ENCODE measurements around the gene GOLGA6L7. TPM values are rescaled to one million over a fixed set of nuclear protein-coding genes. Genes with fewer than 3 reads are reported as not detected.

The GOLGA6L7 gene
- total RNA-seq, 4 donors from 2014 or later = not detected

DNA sequence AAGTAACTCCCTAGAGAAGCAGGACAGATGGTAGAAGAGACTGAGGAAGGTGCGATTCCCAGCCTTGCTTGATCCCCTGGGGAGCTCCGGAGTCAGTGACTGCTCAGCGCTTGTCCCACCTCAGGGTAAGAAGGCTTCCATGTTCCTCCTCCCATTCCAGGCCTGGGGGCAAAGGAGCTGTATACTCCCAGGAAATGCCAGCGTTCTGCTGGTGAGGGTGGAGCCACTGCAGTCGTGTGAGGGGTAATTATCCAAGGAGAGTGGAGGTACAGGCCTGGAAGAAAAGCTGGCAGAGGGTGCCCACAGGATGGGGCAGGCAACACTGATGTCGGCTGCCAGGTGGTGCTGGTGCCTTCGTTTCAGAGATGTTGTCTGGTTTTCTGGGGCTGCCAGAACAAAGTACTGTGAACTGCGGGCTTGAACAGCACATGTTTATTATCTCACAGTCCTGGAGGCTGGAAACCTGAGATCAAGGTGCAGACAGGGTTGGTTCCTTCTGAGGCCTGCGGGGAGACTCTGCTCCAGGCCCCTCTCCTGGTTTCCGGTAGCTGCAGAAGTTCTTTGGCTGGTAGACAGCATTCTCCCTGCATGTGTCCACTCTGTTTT is 25.2 kb upstream of the GOLGA6L7 start:
- no peak for TF ChIP-seq CTCF (IDR thresholded peaks at IDR 0.05; ENCODE audit: low read depth)

GRCh38 chr15:28873006-28873405 is 24.6 kb upstream of the GOLGA6L7 start:
- TF ChIP-seq CTCF (IDR thresholded peaks at IDR 0.05; ENCODE audit: low read depth) = no peak

GRCh38 chr15:28871168-28871567 is 22.7 kb upstream of the GOLGA6L7 start:
- no peak for TF ChIP-seq CTCF (IDR thresholded peaks at IDR 0.05; ENCODE audit: low read depth)

GRCh38 chr15:28868744-28869345 is 20.4 kb upstream of the GOLGA6L7 start:
- no peak for TF ChIP-seq CTCF (IDR thresholded peaks at IDR 0.05; ENCODE audit: low read depth)

DNA sequence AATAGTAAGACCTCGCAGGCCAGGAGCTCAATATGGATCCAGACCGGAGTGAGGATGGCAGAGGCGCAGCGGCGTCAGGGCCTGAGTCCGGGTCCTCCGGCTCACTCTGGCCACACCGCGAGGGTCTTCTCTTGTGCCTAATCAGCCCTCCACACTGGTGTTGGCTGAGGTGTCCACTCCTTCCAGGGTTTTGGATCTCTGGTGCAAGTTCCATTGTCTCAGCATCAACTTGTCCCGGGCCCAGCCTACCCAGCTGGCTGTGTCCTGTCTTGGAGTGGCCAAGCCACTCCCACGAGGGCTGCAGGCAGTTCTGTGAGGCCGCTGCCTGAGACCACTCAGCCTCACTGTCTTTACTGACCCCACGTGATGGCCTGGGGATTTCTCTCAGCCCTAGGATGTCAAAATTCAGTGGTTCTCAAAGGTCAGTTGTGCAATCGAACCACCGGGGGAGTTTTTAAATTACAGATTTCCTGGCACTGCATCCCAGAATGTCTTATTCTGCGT is 12.6 kb upstream of the GOLGA6L7 start:
- no peak for TF ChIP-seq CTCF (IDR thresholded peaks at IDR 0.05; ENCODE audit: low read depth)

Other genes with a start within 250 kb of the GOLGA6L7 start
- gene GOLGA8M, start 136.2 kb downstream of the GOLGA6L7 start, total RNA-seq = 10 to 100 TPM in 1 of 4 donors, 1 to 10 TPM in 3; 2.4 to 18.3 (median 6.3) TPM
- 1 to 10 TPM; 1.1 to 2.4 (median 1.3) TPM for gene APBA2, start 37.3 kb upstream of the GOLGA6L7 start, total RNA-seq

Data from subcutaneous adipose tissue (tissue), 4 donors.